ENCODE measurements around the gene ATP2C2.

DNA sequence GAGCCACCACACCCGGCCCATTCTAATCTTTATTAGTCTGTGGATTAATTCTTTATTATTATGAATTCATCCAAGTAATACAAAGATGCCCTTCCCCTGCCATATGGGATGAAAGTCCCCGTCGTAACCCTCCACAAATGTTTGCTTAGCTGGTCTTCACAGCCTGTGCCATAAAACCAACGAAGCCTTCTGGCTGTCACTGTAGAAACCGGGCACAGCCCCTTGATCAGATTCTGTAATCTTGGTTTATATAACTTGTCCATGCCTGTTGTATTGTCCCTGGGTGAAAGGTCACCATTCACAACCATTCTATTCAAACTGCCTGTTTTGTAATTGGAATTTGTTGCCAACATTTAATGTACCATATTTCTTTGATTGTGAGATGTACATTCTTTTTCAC lies 66.5 kb downstream of the ATP2C2 start:
- no peak for TF ChIP-seq CTCF (conservative IDR thresholded peaks at IDR 0.05)
- no peak for TF ChIP-seq ZFX (IDR thresholded peaks at IDR 0.05)

Measured in C4-2B (cell line).